Measurements from ENCODE around the gene BCS1L. TPM values are rescaled to one million over a fixed set of nuclear protein-coding genes. Genes with fewer than 3 reads are reported as not detected.
A peak's percentile ranks its signal among the peaks of the same experiment; 100 is the strongest.

The BCS1L gene
- total and polyA plus RNA-seq, 2 of the 13 experiments (the other 11 are each of a cell fraction or from before 2014, with no cell fraction given): 48.9 to 76.0 TPM

DNA sequence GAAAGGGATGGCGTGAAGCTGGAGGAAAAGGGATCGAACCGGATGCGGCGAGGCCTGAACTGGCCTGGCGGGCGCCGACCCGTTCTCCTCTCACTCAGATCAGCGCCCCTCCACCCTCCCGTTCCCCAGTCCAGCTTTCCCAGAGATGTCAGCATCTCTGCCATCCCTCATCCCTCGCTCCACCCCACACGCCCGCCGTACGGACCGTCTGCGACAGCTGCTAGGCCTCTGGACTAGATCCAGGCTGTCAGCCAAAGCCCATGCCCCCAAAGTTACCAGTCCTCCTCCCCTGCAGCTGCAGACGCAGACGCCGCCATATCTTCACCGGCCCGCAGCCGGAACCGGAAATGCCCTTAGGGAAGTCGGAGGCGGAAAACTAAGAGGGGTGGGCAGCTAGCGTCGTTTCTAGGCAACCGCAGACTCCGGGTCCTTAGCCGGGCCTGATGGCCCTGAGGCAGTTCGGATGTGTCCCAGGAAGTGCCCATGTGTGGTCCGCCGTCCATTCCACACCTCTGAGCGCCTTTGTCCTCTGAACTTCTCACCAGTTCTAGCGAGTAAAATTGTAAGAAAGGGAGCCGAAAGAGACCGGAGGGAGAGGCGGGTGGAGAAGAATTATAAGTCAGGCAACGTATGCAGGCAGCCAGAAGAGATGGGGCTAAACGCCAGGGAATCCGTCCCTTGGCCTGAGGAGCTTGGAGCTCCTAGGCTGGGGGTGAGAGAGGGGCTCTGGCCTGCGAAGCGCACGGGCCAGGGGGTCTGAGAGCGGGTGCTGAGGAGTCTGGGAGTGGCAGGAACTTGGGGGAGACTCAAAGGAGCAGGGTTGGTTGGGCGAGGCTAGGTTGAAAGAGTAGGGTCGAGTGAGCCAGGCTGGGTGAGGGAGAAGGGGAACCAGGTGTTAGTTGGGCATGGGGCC, 12.4 kb downstream of the BCS1L start, which contains the start of the genes RNF25 and STK36 (continued):
- TF ChIP-seq, protein P1, sequence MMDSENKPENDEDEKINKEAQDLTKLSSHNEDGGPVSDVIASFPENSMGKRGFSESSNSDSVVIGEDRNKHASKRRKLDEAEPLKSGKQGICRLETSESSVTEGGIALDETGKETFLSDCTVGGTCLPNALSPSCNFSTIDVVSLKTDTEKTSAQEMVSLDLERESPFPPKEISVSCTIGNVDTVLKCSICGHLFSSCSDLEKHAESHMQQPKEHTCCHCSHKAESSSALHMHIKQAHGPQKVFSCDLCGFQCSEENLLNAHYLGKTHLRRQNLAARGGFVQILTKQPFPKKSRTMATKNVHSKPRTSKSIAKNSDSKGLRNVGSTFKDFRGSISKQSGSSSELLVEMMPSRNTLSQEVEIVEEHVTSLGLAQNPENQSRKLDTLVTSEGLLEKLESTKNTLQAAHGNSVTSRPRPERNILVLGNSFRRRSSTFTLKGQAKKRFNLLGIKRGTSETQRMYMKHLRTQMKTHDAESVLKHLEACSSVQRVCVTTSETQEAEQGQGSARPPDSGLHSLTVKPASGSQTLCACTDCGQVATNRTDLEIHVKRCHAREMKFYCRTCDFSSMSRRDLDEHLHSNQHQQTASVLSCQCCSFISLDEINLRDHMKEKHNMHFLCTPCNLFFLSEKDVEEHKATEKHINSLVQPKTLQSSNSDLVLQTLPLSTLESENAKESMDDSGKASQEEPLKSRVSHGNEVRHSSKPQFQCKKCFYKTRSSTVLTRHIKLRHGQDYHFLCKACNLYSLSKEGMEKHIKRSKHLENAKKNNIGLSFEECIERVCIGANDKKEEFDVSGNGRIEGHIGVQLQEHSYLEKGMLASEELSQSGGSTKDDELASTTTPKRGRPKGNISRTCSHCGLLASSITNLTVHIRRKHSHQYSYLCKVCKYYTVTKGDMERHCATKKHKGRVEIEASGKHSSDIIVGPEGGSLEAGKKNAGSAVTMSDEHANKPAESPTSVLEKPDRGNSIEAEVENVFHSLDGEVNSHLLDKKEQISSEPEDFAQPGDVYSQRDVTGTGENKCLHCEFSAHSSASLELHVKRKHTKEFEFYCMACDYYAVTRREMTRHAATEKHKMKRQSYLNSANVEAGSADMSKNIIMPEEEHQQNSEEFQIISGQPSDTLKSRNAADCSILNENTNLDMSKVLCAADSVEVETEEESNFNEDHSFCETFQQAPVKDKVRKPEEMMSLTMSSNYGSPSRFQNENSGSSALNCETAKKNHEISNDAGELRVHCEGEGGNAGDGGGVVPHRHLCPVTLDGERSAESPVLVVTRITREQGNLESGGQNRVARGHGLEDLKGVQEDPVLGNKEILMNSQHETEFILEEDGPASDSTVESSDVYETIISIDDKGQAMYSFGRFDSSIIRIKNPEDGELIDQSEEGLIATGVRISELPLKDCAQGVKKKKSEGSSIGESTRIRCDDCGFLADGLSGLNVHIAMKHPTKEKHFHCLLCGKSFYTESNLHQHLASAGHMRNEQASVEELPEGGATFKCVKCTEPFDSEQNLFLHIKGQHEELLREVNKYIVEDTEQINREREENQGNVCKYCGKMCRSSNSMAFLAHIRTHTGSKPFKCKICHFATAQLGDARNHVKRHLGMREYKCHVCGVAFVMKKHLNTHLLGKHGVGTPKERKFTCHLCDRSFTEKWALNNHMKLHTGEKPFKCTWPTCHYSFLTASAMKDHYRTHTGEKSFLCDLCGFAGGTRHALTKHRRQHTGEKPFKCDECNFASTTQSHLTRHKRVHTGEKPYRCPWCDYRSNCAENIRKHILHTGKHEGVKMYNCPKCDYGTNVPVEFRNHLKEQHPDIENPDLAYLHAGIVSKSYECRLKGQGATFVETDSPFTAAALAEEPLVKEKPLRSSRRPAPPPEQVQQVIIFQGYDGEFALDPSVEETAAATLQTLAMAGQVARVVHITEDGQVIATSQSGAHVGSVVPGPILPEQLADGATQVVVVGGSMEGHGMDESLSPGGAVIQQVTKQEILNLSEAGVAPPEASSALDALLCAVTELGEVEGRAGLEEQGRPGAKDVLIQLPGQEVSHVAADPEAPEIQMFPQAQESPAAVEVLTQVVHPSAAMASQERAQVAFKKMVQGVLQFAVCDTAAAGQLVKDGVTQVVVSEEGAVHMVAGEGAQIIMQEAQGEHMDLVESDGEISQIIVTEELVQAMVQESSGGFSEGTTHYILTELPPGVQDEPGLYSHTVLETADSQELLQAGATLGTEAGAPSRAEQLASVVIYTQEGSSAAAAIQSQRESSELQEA (CRISPR knock-in tag; IDR thresholded peaks at IDR 0.05; ENCODE audit: not compliant biosample characterization): peak; percentile 49
- TF ChIP-seq, protein P2, sequence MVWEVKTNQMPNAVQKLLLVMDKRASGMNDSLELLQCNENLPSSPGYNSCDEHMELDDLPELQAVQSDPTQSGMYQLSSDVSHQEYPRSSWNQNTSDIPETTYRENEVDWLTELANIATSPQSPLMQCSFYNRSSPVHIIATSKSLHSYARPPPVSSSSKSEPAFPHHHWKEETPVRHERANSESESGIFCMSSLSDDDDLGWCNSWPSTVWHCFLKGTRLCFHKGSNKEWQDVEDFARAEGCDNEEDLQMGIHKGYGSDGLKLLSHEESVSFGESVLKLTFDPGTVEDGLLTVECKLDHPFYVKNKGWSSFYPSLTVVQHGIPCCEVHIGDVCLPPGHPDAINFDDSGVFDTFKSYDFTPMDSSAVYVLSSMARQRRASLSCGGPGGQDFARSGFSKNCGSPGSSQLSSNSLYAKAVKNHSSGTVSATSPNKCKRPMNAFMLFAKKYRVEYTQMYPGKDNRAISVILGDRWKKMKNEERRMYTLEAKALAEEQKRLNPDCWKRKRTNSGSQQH (CRISPR knock-in tag; IDR thresholded peaks at IDR 0.05; ENCODE audit: low read depth): peak; percentile 57
- 0 out of 2 replicates have a peak, but pooled peaks have one; percentile 21 for TF ChIP-seq ISX (CRISPR knock-in tag; conservative IDR thresholded peaks at IDR 0.05)
- TF ChIP-seq, protein P3, sequence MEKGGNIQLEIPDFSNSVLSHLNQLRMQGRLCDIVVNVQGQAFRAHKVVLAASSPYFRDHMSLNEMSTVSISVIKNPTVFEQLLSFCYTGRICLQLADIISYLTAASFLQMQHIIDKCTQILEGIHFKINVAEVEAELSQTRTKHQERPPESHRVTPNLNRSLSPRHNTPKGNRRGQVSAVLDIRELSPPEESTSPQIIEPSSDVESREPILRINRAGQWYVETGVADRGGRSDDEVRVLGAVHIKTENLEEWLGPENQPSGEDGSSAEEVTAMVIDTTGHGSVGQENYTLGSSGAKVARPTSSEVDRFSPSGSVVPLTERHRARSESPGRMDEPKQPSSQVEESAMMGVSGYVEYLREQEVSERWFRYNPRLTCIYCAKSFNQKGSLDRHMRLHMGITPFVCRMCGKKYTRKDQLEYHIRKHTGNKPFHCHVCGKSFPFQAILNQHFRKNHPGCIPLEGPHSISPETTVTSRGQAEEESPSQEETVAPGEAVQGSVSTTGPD (CRISPR knock-in tag; IDR thresholded peaks at IDR 0.05): no peak
- TF ChIP-seq HHEX (CRISPR knock-in tag; IDR thresholded peaks at IDR 0.05): no peak
- TF ChIP-seq POLR2AphosphoS2 (IDR thresholded peaks at IDR 0.05; ENCODE audit: low read depth, low read length): no peak
- TF ChIP-seq ZNF350 (CRISPR knock-in tag; IDR thresholded peaks at IDR 0.05; ENCODE audit: borderline replicate concordance, low read depth): peak; percentile 92
- peak; percentile 64; the same call in 1 of the 2 replicates for TF ChIP-seq ZNF546 (CRISPR knock-in tag; conservative IDR thresholded peaks at IDR 0.05)
- peak; percentile 49; the same call in 1 of the 2 replicates for TF ChIP-seq KLF15 (CRISPR knock-in tag; IDR thresholded peaks at IDR 0.05; ENCODE audit: borderline replicate concordance)
- TF ChIP-seq, protein P4, sequence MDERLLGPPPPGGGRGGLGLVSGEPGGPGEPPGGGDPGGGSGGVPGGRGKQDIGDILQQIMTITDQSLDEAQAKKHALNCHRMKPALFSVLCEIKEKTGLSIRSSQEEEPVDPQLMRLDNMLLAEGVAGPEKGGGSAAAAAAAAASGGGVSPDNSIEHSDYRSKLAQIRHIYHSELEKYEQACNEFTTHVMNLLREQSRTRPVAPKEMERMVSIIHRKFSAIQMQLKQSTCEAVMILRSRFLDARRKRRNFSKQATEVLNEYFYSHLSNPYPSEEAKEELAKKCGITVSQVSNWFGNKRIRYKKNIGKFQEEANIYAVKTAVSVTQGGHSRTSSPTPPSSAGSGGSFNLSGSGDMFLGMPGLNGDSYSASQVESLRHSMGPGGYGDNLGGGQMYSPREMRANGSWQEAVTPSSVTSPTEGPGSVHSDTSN (CRISPR knock-in tag; IDR thresholded peaks at IDR 0.05): no peak
- TF ChIP-seq, protein P5, sequence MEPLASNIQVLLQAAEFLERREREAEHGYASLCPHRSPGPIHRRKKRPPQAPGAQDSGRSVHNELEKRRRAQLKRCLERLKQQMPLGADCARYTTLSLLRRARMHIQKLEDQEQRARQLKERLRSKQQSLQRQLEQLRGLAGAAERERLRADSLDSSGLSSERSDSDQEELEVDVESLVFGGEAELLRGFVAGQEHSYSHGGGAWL (CRISPR knock-in tag; IDR thresholded peaks at IDR 0.05): peak; percentile 63; the same call in 1 of the 2 replicates
- TF ChIP-seq MLLT10 (CRISPR knock-in tag; IDR thresholded peaks at IDR 0.05): no peak

Measured in HepG2 (cell line).